ENCODE measurements around the gene LUC7L. TPM values are rescaled to one million over a fixed set of nuclear protein-coding genes. Genes with fewer than 3 reads are reported as not detected.

Gene LUC7L
- total RNA-seq, 4 donors from 2014 or later = 52.7 to 115 (median 76.8) TPM

DNA sequence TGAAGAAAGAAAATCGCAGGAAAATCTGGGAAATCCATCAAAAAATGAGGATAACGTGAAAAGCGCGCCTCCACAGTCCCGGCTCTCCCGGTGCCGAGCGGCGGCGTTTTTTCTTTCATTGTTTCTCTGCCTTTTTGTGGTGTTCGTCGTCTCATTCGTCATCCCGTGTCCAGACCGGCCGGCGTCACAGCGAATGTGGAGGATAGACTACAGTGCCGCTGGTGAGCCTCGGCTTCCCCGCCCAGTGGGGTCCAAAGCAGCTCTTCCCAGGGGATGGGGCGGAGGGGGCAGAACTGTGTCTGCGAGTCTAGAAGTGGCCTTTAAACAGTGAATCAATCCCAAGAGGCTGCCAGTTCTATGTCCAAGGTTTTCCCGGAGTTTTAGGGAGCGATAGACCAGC, 25.2 kb upstream of the LUC7L start:
- TF ChIP-seq, protein P1, sequence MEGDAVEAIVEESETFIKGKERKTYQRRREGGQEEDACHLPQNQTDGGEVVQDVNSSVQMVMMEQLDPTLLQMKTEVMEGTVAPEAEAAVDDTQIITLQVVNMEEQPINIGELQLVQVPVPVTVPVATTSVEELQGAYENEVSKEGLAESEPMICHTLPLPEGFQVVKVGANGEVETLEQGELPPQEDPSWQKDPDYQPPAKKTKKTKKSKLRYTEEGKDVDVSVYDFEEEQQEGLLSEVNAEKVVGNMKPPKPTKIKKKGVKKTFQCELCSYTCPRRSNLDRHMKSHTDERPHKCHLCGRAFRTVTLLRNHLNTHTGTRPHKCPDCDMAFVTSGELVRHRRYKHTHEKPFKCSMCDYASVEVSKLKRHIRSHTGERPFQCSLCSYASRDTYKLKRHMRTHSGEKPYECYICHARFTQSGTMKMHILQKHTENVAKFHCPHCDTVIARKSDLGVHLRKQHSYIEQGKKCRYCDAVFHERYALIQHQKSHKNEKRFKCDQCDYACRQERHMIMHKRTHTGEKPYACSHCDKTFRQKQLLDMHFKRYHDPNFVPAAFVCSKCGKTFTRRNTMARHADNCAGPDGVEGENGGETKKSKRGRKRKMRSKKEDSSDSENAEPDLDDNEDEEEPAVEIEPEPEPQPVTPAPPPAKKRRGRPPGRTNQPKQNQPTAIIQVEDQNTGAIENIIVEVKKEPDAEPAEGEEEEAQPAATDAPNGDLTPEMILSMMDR (IDR thresholded peaks at IDR 0.05) = no peak
- DNase-seq (ENCODE audit: low spot score) (no peak), ATAC-seq (ENCODE audit: low FRiP score) (no peak)

DNA sequence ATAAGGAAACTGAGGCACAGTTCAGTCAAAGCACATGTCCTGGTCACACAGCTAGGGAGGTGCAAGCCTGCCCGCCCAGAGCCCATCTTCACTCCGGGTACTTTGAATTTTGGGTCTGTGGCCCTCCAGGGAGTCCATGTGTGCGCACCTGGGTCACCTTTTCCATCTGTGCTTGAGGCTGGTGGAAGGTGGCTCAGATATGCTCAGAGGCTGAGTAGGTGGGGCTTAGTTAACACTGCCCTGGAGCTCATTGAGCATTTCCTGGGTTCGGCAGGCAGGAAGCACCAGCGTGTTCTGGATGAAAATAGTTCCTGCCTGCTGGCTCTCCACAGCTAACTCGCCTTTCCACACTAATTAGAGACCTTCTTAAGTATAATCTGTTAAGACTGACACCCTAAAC, 24.6 kb upstream of the LUC7L start:
- ATAC-seq (ENCODE audit: low FRiP score) (no peak), DNase-seq (ENCODE audit: low spot score) (no peak)
- TF ChIP-seq, protein P1 (IDR thresholded peaks at IDR 0.05) = no peak

DNA sequence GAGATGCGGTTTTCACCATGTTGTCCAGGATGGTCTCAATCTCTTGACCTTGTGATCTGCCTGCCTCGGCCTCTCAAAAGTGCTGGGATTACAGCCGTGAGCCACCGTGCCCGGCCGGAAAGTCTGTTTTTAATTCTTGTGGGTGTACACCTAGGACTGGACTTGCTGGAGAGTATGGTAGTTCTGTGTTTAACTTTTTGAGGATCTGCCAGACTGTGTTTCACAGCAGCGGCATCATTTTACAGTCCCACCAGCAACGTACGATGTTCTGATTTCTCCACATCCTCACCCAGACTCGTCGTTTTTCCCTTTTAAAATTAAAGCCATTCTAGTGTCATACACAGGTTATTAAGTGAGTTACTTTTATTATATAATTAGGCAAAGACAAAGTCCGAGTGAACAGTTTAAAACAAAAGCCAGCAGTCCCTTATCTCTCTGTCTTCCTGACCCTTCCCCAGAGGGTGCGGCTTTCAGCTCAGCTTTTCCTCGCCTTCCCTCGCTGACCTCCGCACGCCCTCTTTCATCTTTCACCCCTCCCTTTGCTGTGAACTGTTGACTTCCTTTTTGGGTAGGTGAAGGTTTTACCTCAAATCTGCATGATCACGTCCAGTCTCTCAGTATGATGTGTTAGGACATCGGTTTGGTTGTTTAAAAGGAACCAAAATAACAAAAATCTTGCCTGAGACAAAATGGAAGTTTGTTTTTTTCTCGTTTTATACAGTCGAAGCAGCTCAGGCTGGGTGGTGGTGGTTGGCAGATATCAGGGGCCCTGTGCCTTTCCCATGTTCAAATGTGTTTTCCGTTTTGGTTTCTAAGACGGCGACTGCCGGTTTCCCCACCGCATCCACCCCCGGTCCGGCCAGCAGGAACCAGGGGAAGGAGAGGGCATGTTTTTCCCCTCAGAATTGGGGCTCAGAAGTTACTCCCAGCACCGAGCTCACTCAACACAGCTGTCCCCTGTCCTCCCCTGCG, 23.4 kb upstream of the LUC7L start:
- DNase-seq (ENCODE audit: low spot score) (no peak), ATAC-seq (ENCODE audit: low FRiP score) (no peak)
- TF ChIP-seq, protein P1 (IDR thresholded peaks at IDR 0.05) = no peak

DNA sequence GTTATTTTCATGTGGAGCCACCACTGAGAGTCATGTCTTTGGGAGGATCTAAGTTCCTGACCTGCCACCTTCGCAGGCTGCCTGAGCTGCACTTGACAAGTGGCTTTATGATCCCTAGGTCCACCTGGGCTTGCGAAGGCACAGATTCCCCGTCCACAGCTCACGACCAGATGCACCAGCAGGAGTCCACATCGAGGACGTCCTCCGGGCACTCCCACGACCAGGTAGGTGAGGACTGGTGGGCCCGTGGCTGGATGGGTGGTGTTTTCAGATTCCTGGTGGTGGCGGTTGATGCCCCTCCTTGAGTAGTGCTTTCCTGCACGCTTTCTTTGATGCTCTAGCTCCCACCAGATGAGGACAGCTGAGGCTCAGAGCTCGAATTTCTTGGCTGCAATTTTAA, 20.2 kb upstream of the LUC7L start:
- TF ChIP-seq, protein P1 (IDR thresholded peaks at IDR 0.05) = no peak
- DNase-seq (ENCODE audit: low spot score) = no peak
- no peak for ATAC-seq (ENCODE audit: low FRiP score)

DNA sequence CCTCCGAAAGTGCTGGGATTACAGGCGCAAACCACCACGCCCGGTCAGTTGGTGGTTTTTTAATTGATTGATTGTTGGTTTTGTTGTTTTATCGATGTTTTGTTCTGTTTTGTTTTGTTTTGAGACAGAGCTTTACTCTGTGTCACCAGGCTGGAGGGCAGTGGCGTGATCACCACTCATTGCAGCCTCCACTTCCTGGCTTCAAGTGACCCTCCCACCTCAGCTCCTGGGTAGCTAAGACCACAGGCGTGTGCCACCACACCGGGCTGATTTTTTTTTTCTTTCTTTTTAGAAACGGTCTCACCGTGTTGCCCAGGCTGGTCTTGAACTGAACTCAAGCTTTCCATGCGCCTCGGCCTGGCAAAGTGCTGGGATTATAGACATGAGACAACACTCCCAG, 17.8 kb upstream of the LUC7L start:
- TF ChIP-seq, protein P1 (IDR thresholded peaks at IDR 0.05) = no peak
- DNase-seq (ENCODE audit: low spot score) (no peak), ATAC-seq (ENCODE audit: low FRiP score) (no peak)

DNA sequence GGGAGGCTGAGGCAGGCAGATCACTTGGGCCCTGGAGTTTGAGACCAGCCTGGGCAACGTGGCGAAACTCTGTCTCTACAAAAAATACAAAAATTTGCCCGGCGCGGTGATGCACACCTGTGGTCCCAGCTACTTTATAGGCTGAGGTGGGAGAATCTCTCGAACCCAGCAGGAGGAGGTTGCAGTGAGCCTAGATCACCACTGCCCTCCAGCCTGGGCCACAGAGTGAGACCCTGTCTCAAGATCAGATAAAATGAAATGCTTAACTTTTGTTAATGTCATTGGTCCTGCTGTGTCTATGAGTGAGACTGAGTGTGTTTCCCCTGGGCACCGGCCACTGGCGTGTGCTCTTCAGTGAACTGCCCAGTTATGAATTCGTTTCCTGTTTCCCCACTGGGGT, 15.9 kb upstream of the LUC7L start:
- TF ChIP-seq, protein P1 (IDR thresholded peaks at IDR 0.05) = no peak
- DNase-seq (ENCODE audit: low spot score) (no peak), ATAC-seq (ENCODE audit: low FRiP score) (no peak)

DNA sequence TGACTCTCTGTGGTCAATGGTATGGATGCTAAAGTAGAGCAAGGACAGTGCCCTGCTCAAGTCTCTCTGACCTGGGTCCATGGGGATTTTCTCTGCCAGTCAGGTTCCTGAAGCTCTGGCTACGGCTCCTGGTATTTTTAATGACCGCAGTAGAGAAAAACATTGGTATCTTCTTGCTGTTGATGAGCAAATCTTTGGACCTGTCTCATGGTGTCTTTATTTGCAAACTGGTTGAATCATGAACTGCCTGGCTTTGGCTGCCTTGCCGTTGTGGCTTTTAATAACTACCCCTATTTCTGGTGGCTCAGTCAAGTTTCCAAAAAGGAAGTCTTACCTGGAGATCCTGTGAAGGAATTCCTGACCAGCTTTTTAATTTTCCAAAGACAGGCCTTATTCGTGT, 14.1 kb upstream of the LUC7L start:
- TF ChIP-seq, protein P1 (IDR thresholded peaks at IDR 0.05) = no peak
- no peak for ATAC-seq (ENCODE audit: low FRiP score)
- no peak for DNase-seq (ENCODE audit: low spot score)

Measured in omental fat pad (tissue), 4 donors.